ENCODE measurements around the gene FADS1. TPM values are rescaled to one million over a fixed set of nuclear protein-coding genes. Genes with fewer than 3 reads are reported as not detected.

The FADS1 gene
- total and polyA plus RNA-seq, 2 donors (not counting 3 experiments of a cell fraction or from before 2014, with no cell fraction given) = 110 to 121 TPM

DNA sequence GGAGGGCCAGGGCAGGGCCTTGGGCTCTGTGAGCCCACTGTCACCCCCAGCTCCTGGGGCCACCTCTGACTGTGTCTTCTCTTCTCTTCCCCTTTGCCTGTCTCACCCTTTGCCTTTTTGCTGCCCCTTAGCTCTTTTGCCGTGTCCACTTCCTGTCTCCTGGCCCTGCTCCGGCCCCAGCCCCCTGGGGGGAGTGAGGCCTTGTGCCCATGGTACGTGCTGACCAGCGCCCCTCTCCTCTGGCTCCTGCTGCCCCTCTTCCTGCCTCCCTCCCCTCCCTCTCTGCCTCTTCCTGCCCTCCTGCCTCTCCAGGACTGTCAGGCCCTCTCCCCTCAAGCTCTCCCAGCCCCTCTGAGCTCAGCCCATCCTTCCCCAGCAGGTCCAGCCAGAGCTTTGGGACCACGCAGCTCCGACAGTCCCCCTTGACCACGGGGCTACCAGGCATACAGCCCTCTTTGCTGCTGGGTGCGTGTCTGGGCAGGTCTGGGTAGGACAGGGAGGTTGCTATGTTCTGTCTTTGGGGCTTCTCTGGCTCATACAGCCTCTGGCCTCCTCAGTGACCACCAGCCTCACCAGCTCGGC, 36.1 kb downstream of the FADS1 start:
- dilution Hi-C loops (cut with MboI; ENCODE audit: extremely low pct_ligation_motif_present, low sequenced_read_pairs) = no loop called here

More for the DNA sequence above, 36.1 kb downstream of the FADS1 start:
- TF ChIP-seq POLR2AphosphoS5 (IDR thresholded peaks at IDR 0.05; ENCODE audit: insufficient read depth, low read depth, low read length) (no peak), POLR2A (IDR thresholded peaks at IDR 0.05; ENCODE audit: low read depth, low read length) (no peak), GATA2 (IDR thresholded peaks at IDR 0.05; ENCODE audit: insufficient read depth, insufficient read length, low read depth, low read length) (no peak), FOS (IDR thresholded peaks at IDR 0.05; ENCODE audit: borderline replicate concordance, insufficient read depth, low read length) (no peak), JUN (IDR thresholded peaks at IDR 0.05; ENCODE audit: borderline replicate concordance, insufficient read depth, insufficient read length, low read depth) (no peak), EZH2 (IDR thresholded peaks at IDR 0.05; ENCODE audit: borderline replicate concordance, low read depth, low read length, severe bottlenecking) (no peak), MYC (IDR thresholded peaks at IDR 0.05; ENCODE audit: low read depth, low read length) (no peak)
- TF ChIP-seq, protein P1, sequence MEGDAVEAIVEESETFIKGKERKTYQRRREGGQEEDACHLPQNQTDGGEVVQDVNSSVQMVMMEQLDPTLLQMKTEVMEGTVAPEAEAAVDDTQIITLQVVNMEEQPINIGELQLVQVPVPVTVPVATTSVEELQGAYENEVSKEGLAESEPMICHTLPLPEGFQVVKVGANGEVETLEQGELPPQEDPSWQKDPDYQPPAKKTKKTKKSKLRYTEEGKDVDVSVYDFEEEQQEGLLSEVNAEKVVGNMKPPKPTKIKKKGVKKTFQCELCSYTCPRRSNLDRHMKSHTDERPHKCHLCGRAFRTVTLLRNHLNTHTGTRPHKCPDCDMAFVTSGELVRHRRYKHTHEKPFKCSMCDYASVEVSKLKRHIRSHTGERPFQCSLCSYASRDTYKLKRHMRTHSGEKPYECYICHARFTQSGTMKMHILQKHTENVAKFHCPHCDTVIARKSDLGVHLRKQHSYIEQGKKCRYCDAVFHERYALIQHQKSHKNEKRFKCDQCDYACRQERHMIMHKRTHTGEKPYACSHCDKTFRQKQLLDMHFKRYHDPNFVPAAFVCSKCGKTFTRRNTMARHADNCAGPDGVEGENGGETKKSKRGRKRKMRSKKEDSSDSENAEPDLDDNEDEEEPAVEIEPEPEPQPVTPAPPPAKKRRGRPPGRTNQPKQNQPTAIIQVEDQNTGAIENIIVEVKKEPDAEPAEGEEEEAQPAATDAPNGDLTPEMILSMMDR (IDR thresholded peaks at IDR 0.05; ENCODE audit: extremely low read depth in 1 of 2, insufficient read depth in 1 of 2, low read depth in 1 of 2, low read length in 2 of 2) = no peak
- TF ChIP-seq, protein P2, sequence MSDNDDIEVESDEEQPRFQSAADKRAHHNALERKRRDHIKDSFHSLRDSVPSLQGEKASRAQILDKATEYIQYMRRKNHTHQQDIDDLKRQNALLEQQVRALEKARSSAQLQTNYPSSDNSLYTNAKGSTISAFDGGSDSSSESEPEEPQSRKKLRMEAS (IDR thresholded peaks at IDR 0.05; ENCODE audit: insufficient read depth, insufficient read length) = no peak
- no peak for FAIRE-seq
- BruUV-seq (replicated peaks) = no TSS peak
- DNase-seq (ENCODE audit: low read depth, low spot score) = no peak
- no peak overlapping the region for H3K27ac ChIP-seq (ENCODE audit: insufficient read depth, low read depth, low read length)
- no peaks in the 10 kb centered on the region for H3K27me3 ChIP-seq (ENCODE audit: control insufficient read depth in 2 of 2, insufficient read depth in 2 of 2, low read length in 2 of 2)
- no peaks in the 10 kb centered on the region for H3K9me1 ChIP-seq (replicated peaks; ENCODE audit: control insufficient read depth, extremely low read depth, insufficient read depth, low read length)
- no peak overlapping the region for H2AFZ ChIP-seq (ENCODE audit: low read depth, low read length)
- H3K79me2 ChIP-seq (ENCODE audit: control insufficient read depth, insufficient read depth, low read length) = no peaks in the 10 kb centered on the region
- ChIA-PET CTCF (interaction anchor here (0.6 to 2.3 kb wide), 4 partner anchors 9 to 33 kb away, joined by 3 to 13 read pairs (median 6); no protein-coding TSS in a partner anchor), POLR2A (interaction anchor here (0.6 kb wide), 1 partner anchor 219 kb away, joined by 5 read pairs; no protein-coding TSS in a partner anchor)
- no peaks in the 10 kb centered on the region for H3K4me1 ChIP-seq (ENCODE audit: control insufficient read depth, extremely low read depth, insufficient read depth, low read length)
- no peaks in the 10 kb centered on the region for H4K20me1 ChIP-seq (replicated peaks; ENCODE audit: control insufficient read depth, extremely low read depth, insufficient read depth, low read length)
- H3K4me2 ChIP-seq (ENCODE audit: insufficient read depth, low read length) = no peak overlapping the region
- H3K4me3 ChIP-seq (replicated peaks in 1 of 3; ENCODE audit: insufficient read depth in 1 of 3, low read depth in 1 of 3, low read length in 3 of 3) = no peak overlapping the region
- peaks cover 0 to 10% of the 10 kb centered on the region in 2 experiments for H3K36me3 ChIP-seq (ENCODE audit: control insufficient read depth in 2 of 2, extremely low read depth in 1 of 2, insufficient read depth in 2 of 2, low read length in 2 of 2)
- H3K9ac ChIP-seq (replicated peaks; ENCODE audit: extremely low read depth, insufficient read depth, low read length) = no peak overlapping the region
- no peaks in the 10 kb centered on the region for H3K9me3 ChIP-seq (replicated peaks; ENCODE audit: control insufficient read depth, insufficient read depth, low read length)
- intact Hi-C loops (cut with micrococcal nuclease) = no loop called here

Data from endothelial cell of umbilical vein (primary cell).